ENCODE data around the gene KRCC1. TPM values are rescaled to one million over a fixed set of nuclear protein-coding genes. Genes with fewer than 3 reads are reported as not detected.

KRCC1 gene
- total and polyA plus RNA-seq, 4 donors, result 17.2 to 31.2 (median 21.1) TPM

GRCh38 chr2:88010136-88010535, 45.4 kb downstream of the KRCC1 start:
- H3K4me3 ChIP-seq, result no peak overlapping the region
- DNase-seq (no peak), ATAC-seq (ENCODE audit: insufficient read depth, low FRiP score) (no peak)
- H3K9me3 ChIP-seq (ENCODE audit: control insufficient read depth in 4 of 4, insufficient read depth in 3 of 4, low read length in 3 of 4), result no peaks in the 10 kb centered on the region
- no peak for TF ChIP-seq CTCF (IDR thresholded peaks at IDR 0.05; ENCODE audit: control extremely low read depth, extremely low read depth)
- H3K27me3 ChIP-seq (ENCODE audit: control insufficient read depth in 3 of 3, insufficient read depth in 3 of 3, low read length in 2 of 3), result no peaks in the 10 kb centered on the region
- no peaks in the 10 kb centered on the region for H3K4me1 ChIP-seq (ENCODE audit: control insufficient read depth in 5 of 5, insufficient read depth in 5 of 5, low read length in 5 of 5)
- no peak overlapping the region for H3K9ac ChIP-seq (ENCODE audit: insufficient read depth in 1 of 2, low read length in 2 of 2)
- H3K27ac ChIP-seq (ENCODE audit: low read depth in 1 of 2, low read length in 1 of 2), result no peak overlapping the region
- no peaks in the 10 kb centered on the region for H3K36me3 ChIP-seq (ENCODE audit: control insufficient read depth in 4 of 4, insufficient read depth in 4 of 4, low read length in 4 of 4)
- 98 to 100% methylated on average over 1 of the region's 1 CpG for WGBS, 2 donors

GRCh38 chr2:88006912-88007439, 48.6 kb downstream of the KRCC1 start:
- no peak for TF ChIP-seq CTCF (IDR thresholded peaks at IDR 0.05; ENCODE audit: control extremely low read depth, extremely low read depth)
- peaks cover 0 to 3% (median 0%) of the 10 kb centered on the region in 5 donors for H3K4me1 ChIP-seq (ENCODE audit: control insufficient read depth in 5 of 5, insufficient read depth in 5 of 5, low read length in 5 of 5)
- H3K4me3 ChIP-seq, result no peak overlapping the region
- H3K9me3 ChIP-seq (ENCODE audit: control insufficient read depth in 4 of 4, insufficient read depth in 3 of 4, low read length in 3 of 4), result no peaks in the 10 kb centered on the region
- no peaks in the 10 kb centered on the region for H3K36me3 ChIP-seq (ENCODE audit: control insufficient read depth in 4 of 4, insufficient read depth in 4 of 4, low read length in 4 of 4)
- H3K27me3 ChIP-seq (ENCODE audit: control insufficient read depth in 3 of 3, insufficient read depth in 3 of 3, low read length in 2 of 3), result no peaks in the 10 kb centered on the region
- WGBS, 2 donors, result 92 to 94% methylated on average over 16 of the region's 16 CpGs
- H3K27ac ChIP-seq (ENCODE audit: low read depth in 1 of 2, low read length in 1 of 2), result no peak overlapping the region
- DNase-seq, result no peak
- no peak overlapping the region for H3K9ac ChIP-seq (ENCODE audit: insufficient read depth in 1 of 2, low read length in 2 of 2)
- no peak for ATAC-seq (ENCODE audit: insufficient read depth, low FRiP score)

GRCh38 chr2:88005776-88006175, 49.8 kb downstream of the KRCC1 start:
- Histone ChIP-seq H3K27ac (ENCODE audit: low read depth in 1 of 2, low read length in 1 of 2) (no peak overlapping the region), H3K9ac (ENCODE audit: insufficient read depth in 1 of 2, low read length in 2 of 2) (no peak overlapping the region), H3K4me3 (no peak overlapping the region), H3K27me3 (ENCODE audit: control insufficient read depth in 3 of 3, insufficient read depth in 3 of 3, low read length in 2 of 3) (no peaks in the 10 kb centered on the region), H3K4me1 (ENCODE audit: control insufficient read depth in 5 of 5, insufficient read depth in 5 of 5, low read length in 5 of 5) (peaks cover 0 to 3% (median 0%) of the 10 kb centered on the region in 5 donors), H3K36me3 (ENCODE audit: control insufficient read depth in 4 of 4, insufficient read depth in 4 of 4, low read length in 4 of 4) (no peaks in the 10 kb centered on the region), H3K9me3 (ENCODE audit: control insufficient read depth in 4 of 4, insufficient read depth in 3 of 4, low read length in 3 of 4) (no peaks in the 10 kb centered on the region)
- 86 to 99% methylated on average over 6 of the region's 6 CpGs for WGBS, 2 donors
- no peak for TF ChIP-seq CTCF (IDR thresholded peaks at IDR 0.05; ENCODE audit: control extremely low read depth, extremely low read depth)
- ATAC-seq (ENCODE audit: insufficient read depth, low FRiP score) (no peak), DNase-seq (no peak)

Measured in lung (tissue), 12 donors.